Suppressor macrophage treated with lipopolysaccharide for 4 hours (primary cell): ENCODE data around the gene CCL1.

Experiments
- DNase-seq: peaks from one replicate; pipeline ENCODE4 v3.0.0-alpha.2; 2020

Gene CCL1, protein sequence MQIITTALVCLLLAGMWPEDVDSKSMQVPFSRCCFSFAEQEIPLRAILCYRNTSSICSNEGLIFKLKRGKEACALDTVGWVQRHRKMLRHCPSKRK

DNA sequence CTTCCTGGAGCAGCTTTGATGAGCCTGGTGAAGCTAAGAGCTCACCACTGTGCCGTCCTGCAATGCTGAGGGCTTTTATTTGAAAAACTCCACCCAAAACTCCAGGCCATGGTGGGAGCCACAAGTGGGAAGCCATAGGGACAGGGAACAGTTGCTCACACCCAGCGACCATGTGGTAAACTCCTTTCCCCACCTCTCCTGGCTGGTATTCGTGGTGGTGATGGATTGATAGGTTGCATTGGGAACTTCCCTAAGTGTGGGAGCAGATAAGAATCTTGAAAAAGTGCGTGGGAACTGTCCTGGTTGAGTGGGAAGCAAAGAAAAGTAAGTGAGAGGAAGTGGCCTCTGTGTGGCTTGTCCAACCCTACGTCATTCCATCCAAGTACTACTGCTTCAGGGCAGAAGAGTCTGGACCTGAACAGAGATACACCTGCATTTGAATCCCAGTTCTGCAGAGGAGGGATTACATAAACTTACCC, at the start of gene CCL1:
CCL1 (minus strand) TSS at position 51 of the 479 bp plus-strand sequence. CDS start 72 bp downstream, outside the sequence.
- DNase-seq: peak; percentile 64

DNA sequence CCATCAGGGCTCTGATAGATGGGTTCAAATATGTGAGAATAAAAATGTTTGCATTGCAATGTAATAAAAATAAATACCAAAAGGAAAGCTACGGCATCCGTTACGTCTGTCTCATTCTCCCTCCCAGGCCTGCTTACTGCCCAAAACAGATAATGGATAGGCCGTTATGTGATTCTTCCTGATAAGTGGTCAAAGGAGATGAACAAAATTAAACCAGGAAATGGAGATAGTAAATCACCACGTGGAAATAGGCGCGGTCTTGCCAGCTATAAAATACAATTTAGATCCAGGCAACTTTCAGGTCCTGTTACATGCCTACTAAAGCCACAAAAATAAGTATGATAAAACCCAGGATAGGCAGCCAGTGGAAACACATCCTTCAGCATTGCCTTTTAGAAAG, 49.5 kb upstream of the CCL1 start:
- no peak for DNase-seq

GRCh38 chr17:34411646-34412421, 48.8 kb upstream of the CCL1 start:
- DNase-seq: peak; percentile 24

DNA sequence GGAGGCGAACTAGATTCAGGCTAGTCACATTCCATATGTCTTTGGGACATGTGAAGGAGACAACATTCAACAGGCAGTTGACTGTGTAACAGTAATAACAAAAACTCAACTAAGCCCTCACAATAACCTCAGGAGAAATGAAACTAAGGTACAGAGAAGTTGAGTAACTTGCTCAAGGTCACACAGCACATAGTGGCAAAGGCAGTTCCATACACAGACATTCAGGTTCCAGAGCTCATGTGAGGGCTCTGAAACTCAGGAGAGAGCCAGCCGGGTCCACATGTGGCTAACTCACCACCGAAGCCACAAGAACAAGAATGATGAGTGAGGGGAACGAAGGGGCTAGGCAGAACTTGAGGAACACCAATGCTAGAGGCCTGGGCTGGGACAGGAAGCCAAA, 46.3 kb upstream of the CCL1 start:
- DNase-seq: no peak

DNA sequence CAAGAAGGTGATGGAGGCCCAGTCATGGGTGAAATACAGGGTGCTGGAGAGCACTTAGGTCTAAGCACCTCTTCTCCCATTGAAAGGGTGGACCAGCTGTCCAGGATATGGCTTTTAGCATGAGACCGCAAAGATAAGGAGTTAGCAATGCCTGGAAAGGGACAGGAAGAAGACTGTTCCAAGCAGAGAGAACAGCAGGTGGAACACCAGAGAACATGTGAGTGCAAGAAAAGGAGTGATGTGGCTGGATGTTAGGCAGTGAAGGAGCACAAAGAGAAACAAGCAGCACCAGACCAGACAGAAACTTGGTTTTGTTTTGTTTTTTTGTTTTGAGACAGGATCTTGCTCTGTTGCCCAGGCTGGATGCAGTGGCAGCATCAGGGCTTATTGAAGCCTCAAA, 45.4 kb upstream of the CCL1 start:
- no peak for DNase-seq

GRCh38 chr17:34406226-34406625, 43.2 kb upstream of the CCL1 start:
- DNase-seq: peak; percentile 79

DNA sequence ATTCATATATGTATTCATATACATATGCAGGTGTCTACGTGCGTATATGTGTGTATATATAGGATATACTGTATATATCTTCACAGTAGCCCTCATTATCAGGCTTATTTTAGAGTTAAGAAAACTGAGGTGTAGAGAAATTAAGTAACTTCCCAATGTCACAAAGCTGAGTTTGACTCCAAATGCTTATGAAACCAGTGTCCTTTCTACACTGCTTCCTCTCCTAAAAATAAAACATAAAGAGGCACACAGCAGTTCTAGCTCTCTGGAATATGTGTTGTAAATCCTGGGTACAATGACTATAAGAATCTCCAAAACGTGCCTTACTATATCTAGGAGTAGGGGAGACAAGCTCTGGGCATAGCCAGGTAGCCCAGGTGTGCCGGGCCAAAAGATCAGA, 40.0 kb upstream of the CCL1 start:
- no peak for DNase-seq

- DNase-seq: no peak
Observed at GRCh38 chr17:34401165-34401564, 38.1 kb upstream of the CCL1 start.

GRCh38 chr17:34400301-34400931, 37.4 kb upstream of the CCL1 start:
- DNase-seq: peak; percentile 44

GRCh38 chr17:34399725-34400124, 36.7 kb upstream of the CCL1 start:
- DNase-seq: peak; percentile 48

GRCh38 chr17:34398990-34399389, 36.0 kb upstream of the CCL1 start:
- DNase-seq: peak; percentile 83

GRCh38 chr17:34397265-34397664, 34.2 kb upstream of the CCL1 start:
- no peak for DNase-seq

DNA sequence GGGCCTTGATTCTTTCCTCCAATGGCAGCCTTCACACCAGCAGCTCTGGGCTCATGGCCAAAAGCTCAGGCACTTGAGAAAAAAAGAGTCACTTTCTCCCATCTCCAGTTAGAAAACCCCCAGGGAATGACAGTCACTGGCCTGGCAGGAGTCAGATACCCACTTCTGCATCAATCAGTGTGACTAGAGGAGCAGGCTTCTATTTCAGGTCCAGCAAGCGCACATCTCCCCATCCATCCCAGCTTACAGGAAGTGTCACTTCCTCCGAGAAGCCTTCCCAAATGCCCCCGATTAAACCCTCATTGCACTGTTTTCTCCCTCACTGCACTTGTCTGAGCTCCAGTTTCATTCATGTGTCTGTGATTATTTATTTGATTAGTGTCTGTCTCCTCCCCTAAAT, 30.4 kb upstream of the CCL1 start:
- peak; percentile 59 for DNase-seq

- DNase-seq: no peak
Observed at GRCh38 chr17:34391241-34391640, 28.2 kb upstream of the CCL1 start.

GRCh38 chr17:34390649-34391048, 27.6 kb upstream of the CCL1 start:
- DNase-seq: no peak

DNA sequence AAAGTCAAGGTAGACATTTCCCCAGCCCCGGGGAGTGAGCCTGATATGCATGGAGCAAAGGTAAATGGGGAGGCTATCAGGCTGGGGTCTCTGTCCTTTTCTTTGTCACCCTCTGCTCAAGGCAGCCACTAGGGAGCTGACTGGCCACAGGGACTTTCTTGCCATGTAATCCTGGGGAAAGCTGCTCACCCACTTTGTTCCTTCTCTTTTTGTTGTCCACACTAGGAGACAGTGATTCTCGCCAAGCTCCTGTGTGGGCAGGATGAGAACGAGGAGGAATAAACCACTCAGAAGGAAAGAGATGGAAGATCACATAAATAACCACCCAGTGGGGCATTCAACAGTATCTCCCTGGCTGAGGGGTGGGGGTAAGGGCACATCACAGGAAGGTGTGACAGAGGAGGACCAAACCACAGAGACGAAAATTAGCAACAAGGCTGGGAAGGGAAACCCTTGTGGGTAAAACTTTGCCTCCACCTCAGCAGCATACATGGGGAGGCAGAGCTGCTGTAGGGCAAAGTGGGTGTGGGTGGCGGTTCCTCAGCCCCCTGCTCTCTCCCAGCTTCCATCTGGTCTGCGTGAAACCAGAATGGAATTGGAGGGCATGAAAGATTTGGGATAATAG, 26.2 kb upstream of the CCL1 start:
- peak; percentile 45 for DNase-seq

- DNase-seq: no peak
Observed at GRCh38 chr17:34387566-34387965, 24.5 kb upstream of the CCL1 start.

GRCh38 chr17:34386697-34387550, 23.9 kb upstream of the CCL1 start:
- peak; percentile 62 for DNase-seq

DNA sequence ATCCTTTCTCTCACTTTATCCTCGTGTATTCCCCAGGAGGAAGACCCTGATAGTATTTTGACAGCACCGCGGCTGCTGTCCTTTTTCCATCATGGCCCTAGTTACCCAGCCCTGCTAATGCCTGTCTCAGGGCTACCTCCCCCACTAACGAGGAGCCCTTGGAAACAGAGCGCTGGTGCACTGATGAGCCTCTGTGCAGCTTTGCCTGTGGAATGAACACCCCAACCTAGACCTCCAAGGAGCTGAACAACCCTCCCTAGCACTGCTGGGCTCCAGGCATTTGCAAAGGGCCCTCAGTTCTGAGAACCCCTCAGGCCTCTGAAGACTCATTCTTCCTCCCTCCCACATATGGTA, 23.3 kb upstream of the CCL1 start:
- no peak for DNase-seq

- no peak for DNase-seq
Observed at GRCh38 chr17:34384822-34385605, 22.0 kb upstream of the CCL1 start.

GRCh38 chr17:34384271-34384670, 21.2 kb upstream of the CCL1 start:
- no peak for DNase-seq

- DNase-seq: no peak
Observed at GRCh38 chr17:34383216-34383615, 20.2 kb upstream of the CCL1 start.
